Skin epidermis (tissue), 12 donors: ENCODE measurements around the gene RBM20.
A peak's percentile ranks its signal among the peaks of the same experiment; 100 is the strongest.

Experiments used
- H3K27ac ChIP-seq, 21 experiments: fragments of 200-600 bp; sonication (generic) in 11 of 21; one replicate each; pipeline ENCODE4 v1.5.0; 2020; ENCODE audit warnings: mild to moderate bottlenecking in 3 of 21, inconsistent platforms in 2 of 21, moderate library complexity in 2 of 21
- H3K4me3 ChIP-seq, 7 experiments: fragments of 200-600 bp; sonication (generic) in 2 of 7; one replicate each; pipeline ENCODE4 v1.5.0; 2020; ENCODE audit warnings: inconsistent platforms in 2 of 7, mild to moderate bottlenecking in 2 of 7, moderate library complexity in 1 of 7

The RBM20 gene

DNA sequence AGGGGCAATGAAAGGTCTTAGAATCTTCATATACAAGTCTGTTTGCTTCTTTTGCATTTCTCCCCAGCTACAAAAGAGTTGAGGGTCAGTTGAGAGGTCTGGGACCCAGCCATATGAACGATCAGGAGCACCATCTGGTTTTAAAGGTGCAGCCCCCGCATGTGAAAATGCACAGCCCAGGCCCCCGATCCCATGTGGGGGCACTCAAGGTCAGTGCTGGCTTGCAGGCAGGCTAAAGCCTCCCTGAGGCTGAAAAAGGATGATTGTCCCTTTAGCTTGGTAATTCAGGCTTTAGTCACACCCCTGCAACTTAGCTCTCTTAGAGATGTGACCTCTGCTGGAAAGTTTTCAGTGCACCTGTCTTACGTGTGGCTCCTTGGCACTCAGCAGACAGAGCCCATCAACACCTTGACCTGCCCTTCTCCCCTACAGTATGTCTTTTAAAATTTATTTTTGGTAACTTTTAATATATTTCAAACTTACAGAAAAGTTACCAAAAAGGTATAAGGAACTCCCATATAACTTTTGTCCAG is 147.5 kb downstream of the RBM20 start:
- Histone ChIP-seq H3K4me3 (no peak overlapping the region), H3K27ac (no peak overlapping the region)

DNA sequence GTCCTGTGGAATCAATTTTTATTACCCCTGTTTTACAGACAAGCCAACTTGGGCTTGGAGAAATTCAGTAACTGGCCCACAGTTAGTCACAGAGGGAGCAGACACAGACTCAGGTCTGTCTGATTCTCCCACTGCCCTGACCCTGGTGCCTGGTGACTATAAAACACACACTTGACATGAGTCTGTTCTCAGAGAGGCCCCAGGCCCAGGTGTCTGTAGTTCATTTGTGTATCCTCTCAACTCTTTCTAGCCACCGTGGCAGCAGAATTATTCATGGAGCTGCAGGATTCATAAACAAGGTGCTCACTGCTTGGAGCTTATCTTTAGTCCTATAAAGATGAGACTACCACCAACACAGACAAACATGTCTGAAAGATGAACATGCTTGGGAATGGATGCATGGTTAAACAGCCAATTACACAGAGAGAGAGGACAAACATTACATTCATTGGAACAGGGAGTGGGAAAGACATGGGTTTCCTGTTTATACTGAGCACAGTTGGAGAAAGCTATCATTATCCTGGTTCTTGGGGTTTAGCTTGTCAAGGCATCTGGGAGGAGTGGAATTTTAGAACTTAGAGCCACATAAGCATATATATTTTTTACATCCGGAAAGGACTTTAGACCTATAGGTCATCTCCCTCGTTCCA is 148.5 kb downstream of the RBM20 start:
- Histone ChIP-seq H3K4me3 (no peak overlapping the region), H3K27ac (no peak overlapping the region)

DNA sequence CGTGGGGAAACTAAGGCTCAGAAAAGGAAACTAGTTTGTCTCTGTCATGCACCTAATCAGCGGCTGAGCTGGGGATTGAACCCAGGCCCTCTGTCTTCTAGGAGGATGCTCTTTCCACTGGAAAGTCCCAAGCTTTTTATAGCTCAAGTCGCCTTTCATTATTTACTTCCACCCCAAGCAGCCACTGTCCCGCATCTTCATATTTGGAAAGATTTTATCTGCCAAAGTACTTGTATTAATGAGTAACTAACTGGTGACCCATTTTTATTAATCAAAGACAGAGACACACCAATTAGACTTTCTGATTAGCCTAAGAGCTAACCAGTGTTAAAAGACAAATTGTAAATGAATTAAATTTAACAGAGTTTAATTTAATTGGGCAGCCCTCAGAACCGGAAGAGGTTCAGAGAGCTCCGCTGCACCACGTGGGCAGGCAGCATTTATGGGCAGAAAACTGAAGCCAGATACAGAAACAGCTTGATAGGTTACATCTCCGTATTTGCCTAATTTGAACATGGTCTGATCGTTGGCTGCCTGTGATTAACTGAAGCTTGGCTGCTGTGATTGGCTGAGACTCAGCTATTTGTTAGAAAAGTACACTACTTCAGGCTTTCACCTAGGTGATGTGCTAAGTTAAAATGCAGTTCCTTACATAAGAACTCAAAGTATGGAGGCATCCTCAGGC is 149.1 kb downstream of the RBM20 start:
- Histone ChIP-seq H3K27ac (no peak overlapping the region), H3K4me3 (no peak overlapping the region)

DNA sequence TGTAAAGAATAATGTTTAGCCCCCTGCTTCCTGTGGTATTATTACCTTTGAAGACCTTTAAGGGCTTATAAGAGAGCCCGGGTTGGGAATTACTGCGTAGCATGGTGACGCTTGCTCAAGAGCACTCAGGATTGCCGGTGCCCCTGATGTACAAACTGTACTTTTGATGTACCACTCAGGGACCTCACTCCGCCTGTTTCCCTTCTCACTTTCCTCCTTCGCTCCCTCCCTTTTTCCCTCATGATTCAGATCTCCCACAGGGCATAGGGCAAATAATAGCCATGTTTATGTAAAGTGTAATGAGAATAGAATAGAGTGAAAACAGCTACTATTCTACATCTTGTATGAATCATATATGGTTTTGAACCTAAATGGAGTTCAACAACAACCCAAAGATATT is 149.8 kb downstream of the RBM20 start:
- no peak overlapping the region for H3K4me3 ChIP-seq
- H3K27ac ChIP-seq = no peak overlapping the region

DNA sequence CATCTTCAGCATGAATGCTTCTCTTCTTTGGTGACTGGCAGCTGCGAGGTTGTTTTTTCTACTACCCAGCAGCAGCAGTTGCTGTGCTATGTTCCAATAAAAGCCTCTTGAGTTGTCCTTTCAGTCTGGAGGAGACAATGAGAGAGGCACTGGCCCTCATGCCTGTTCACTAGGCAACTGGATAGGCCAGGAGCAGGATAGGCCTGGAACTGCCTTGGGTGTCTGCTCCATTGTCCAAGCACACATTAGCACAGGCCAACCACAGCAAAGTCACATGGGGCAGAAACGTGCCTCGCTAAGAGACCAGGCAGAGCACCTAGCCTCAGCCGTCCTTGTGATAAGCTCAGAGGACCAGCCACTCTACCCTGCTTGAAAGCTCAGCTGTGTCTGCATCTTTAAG is 150.7 kb downstream of the RBM20 start:
- peak overlapping the region in 3 of 21 experiments; percentile 24 to 37 (median 25) for H3K27ac ChIP-seq
- no peak overlapping the region for H3K4me3 ChIP-seq

DNA sequence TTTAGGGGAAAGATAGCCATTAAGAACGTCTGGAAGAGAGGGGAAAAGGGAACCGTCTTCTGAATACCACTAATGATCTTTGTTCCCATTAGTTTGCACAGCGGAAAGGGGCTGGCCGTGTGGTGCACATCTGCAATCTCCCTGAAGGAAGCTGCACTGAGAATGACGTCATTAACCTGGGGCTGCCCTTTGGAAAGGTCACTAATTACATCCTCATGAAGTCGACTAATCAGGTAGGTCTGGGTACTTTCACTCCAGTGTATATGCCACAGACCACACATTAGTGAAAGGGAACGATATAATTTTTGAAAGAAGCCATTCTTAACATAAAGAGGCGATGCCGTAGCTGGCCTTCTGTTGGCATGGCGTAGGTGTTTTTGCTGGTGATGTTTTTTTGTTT is 153.3 kb downstream of the RBM20 start:
- Histone ChIP-seq H3K4me3 (no peak overlapping the region), H3K27ac (no peak overlapping the region)

DNA sequence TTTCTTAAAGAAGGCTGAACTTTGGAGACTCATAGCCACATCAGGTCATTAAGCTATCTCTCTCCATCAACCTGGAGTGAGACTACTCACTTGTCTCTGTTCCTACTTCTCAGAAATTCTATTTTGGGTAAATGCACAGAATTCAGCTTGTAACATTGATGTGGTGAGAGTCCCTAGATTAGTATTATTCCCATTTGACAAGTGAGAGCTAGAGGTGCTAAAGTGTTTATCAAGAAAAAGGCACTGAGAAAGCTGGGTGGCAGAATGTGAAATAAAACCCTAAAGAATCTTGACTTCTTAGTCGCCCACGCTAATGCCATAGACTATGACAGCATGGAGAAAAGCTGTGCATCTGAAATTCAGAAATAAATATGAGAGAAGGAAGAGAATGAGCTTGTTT is 154.2 kb downstream of the RBM20 start:
- Histone ChIP-seq H3K4me3 (no peak overlapping the region), H3K27ac (no peak overlapping the region)

DNA sequence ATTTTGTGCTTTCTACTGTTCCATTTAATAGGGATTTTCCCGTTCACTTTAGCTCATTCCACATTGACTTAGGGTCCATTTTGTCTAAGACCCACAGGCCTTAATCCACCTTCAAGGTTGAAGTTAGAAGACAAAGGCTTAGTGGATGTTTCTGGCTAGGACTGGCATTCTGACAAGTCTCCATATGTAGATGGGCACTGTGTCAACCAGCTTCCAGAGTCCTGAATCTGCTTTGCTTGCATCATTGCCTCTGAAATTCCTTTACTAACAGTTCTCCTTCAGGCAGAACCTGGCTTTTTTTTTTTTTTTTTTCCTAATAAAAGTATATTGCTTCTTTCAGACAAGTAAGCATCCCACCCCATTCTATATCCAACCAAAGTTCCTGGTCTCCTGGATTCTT is 158.0 kb downstream of the RBM20 start:
- peak overlapping the region in 12 of 21 experiments; percentile 9 to 73 (median 42) for H3K27ac ChIP-seq
- H3K4me3 ChIP-seq = no peak overlapping the region

DNA sequence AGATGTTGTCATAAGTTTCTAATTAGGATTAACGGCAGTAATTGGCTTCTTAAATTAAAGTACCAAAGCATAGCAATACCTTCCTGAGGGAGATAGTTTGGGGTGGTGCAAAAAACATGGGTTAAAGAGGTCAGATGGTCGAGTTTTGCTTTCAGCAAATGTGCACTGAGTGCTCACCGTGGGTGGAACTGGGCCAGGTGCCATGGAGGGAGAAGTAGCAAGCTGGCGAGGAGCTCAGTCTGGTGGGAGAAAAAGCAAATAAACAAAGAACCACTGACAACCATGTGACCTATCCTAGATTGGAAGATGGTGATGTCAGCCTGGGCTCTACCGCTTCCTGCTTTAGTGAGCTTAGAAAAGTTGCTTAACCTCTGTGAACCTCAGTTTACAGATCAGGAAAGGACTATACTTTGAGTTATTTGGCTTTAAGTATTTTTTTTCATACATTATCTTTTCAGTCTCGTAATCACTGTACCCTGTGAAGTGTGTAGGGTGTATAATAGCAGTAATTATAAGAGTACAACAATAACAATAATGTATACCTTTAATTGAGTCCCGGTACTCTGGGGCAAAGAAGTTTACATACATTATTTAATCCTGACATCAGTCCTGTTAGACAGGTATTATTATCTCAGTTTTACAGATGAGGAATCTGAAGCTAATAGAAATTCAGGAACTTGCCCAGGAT is 158.6 kb downstream of the RBM20 start:
- Histone ChIP-seq H3K27ac (peak overlapping the region in 16 of 21 experiments; percentile 9 to 73 (median 41)), H3K4me3 (no peak overlapping the region)

DNA sequence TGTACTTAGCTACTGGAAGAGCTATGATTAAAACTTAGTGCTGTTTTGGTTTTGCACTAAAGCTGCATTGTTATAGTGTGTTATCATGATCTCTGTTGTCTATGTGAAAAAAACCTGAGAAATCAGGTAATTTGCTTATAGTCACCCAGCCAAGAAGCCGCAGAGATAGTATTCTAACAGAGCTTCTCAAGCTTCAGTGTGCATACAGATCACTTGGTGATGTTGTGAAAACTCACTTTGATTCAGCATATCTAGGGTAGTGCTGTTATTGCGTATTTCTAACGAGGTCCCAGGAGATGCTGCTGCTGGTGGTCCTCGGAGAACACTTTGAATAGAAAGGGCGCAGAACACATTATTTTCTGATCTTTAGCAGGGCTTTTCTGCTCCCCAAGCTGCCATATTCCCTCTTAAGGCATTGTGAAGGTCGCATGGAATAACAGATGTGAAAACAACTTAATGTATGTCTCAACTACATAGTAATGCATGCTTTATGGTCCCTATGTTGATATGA is 159.2 kb downstream of the RBM20 start:
- no peak overlapping the region for H3K4me3 ChIP-seq

DNA sequence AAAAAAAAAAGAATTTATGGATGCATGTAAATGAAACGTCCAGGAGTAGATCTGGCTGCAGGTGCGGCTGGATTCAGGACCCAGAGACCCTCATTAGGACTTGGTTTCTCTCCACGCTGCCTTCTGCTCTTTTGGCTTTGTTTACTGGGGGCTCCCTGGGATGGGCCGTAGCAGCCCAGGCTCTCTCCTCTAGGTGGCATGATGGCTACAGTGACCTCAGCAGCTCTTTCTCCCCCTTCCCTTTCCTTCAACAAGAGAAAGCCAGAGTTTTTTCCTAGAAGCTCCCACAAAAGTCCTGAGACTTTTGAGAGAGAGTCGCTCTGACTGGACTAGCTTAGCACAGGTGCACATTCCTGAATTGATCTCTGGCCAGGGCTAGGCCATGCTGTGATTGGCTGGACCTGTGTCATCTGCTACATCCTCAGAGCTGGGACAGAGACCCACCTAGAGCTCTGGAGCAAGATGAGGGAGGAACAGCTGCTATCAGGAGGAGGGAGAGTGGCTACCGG is 159.7 kb downstream of the RBM20 start:
- no peak overlapping the region for H3K4me3 ChIP-seq
- H3K27ac ChIP-seq = peak overlapping the region in 7 of 21 experiments; percentile 0 to 42 (median 30)

More for the DNA sequence above, 159.2 kb downstream of the RBM20 start:
- peak overlapping the region in 13 of 21 experiments; percentile 9 to 73 (median 40) for H3K27ac ChIP-seq

DNA sequence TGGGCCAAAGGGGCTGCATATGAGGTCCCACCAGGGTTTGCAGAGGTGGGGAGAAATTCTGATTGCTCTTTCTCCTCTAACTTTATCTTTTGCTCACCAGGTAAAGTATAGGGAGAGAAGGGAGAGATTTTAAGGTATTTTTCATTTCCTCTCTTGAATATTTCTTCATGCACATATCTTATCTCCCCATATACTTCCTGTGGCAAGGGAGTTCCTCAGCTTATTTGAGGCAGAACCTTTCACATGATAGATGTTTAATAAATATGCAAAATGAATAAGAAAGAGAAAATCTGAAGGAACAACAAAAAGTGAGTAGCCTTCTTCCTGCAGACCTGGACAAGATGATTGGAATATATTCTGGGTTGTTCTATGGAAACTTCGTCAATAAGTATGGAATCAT is 160.2 kb downstream of the RBM20 start:
- no peak overlapping the region for H3K4me3 ChIP-seq
- peak overlapping the region in 7 of 21 experiments; percentile 0 to 38 (median 30) for H3K27ac ChIP-seq

DNA sequence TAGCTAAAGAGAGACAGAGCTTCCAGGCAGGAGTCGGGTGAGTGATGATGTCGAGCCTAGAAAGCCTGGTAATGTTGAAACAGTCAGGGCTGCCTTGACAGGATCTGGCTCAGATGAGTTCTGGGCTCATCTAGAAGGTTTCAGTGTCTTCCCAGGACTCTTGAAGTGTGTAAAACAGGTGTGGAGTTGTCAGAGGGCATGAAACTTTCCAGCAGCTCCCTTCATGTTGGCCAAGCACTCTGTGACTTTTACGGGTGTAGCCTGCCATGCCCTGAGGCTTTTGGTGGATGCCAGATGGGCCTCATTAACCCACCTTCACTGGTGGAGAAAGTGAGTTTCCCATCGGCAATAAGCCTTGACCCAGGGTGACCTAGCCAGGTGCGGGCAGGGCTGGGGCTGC is 161.2 kb downstream of the RBM20 start:
- Histone ChIP-seq H3K27ac (peak overlapping the region in 4 of 21 experiments; percentile 11 to 45 (median 26)), H3K4me3 (no peak overlapping the region)

DNA sequence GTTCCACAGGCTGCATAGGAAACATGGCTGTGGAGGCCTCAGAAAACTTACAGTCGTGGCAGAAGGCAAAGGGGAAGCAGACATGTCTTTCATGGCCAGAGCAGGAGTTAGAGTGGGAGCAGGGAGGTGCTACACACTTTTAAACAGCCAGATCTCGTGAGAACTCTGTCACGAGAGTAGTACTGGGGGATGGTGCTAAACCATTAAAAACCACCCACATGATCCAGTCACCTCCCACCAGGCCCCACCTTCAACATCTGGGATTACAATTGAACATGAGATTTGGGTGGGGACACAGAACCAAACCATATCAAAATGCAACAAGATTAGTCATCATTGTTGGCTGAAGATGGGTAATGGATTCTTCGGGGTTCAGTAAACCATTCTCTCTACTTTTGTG is 162.2 kb downstream of the RBM20 start:
- Histone ChIP-seq H3K4me3 (no peak overlapping the region), H3K27ac (no peak overlapping the region)

DNA sequence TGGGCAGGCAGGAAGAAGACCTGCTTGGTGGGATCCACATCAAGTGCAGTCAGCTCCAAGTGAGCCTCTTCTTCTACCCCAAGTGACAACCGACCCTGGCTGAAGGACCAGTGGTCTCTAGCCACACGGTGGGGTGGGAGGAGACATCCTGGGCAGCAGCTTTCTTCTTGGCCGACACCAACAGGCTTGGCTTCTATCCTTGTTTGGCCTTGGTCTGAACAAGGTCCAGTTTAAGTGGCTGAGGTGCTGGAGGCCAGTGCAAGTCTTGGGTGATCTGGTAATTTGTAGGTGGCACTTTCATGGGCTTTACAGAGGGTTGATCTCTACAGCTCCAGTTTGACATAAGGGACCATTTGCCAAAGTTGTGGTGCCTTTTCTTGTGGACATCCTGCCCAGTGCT is 164.0 kb downstream of the RBM20 start:
- Histone ChIP-seq H3K27ac (no peak overlapping the region), H3K4me3 (no peak overlapping the region)

DNA sequence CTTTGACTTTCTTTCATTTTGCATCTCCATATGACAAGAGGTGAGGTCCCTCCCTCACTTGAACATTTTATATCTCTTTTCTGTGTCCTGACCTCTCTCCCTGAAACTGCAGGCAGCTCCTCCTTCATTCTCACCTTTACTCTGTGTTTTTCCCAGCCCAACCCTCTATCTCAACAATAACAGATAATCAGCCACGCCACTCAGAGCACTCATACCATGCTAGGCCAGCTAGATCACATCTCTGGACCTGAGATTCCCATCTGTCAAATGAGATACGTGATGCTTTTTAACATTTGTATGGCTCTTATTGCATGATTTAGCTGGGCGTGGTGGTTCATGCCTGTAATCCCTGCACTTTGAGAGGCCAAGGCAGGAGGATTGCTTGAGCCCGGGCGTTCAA is 164.5 kb downstream of the RBM20 start:
- H3K4me3 ChIP-seq = no peak overlapping the region
- H3K27ac ChIP-seq = no peak overlapping the region

DNA sequence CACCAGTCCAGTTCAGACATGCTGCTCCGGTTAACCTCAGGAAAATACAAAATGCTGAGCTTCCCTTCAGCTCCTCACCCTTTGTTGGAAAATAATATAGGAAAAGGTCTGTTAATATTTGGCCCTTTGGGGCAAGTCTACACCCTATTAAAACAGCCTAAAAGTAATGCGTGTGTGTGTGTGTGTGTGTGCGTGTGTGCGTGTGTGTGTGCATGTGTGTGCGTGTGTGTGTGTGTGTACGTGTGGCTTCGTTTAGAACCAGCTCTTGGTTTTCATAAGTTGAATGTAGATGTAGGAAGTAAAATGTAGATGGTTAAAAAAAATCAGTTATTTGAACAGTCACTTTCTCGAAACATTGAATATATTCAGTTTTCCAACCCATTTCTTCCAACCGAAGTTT is 166.5 kb downstream of the RBM20 start:
- Histone ChIP-seq H3K4me3 (no peak overlapping the region), H3K27ac (no peak overlapping the region)

DNA sequence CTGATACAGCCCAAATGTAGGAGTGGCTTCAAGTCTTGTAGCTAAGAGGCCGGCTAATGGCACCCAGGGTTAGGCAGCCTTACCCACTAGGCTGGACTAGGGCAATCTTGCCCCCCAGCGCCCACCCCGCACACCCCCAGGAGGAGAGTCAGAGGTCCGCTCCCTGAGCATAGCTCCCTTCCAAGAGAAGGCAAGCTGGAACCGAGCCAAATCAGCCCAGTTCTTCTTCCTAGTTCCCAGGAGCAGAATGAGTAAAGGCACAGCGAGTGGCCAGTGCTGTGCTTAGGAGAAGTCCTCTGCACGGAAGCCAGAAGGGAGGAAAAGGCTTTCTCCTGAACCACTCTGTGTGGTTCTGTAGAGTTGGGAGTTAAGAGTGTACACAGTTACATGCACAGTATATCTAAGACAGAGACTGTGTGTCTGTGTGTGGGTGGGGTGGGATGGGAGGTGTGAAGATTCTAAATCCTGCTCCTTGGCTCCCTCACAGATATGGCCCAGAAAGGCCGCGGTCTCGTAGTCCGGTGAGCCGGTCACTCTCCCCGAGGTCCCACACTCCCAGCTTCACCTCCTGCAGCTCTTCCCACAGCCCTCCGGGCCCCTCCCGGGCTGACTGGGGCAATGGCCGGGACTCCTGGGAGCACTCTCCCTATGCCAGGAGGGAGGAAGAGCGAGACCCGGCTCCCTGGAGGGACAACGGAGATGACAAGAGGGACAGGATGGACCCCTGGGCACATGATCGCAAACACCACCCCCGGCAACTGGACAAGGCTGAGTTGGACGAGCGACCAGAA is 167.8 kb downstream of the RBM20 start:
- Histone ChIP-seq H3K27ac (no peak overlapping the region), H3K4me3 (no peak overlapping the region)

DNA sequence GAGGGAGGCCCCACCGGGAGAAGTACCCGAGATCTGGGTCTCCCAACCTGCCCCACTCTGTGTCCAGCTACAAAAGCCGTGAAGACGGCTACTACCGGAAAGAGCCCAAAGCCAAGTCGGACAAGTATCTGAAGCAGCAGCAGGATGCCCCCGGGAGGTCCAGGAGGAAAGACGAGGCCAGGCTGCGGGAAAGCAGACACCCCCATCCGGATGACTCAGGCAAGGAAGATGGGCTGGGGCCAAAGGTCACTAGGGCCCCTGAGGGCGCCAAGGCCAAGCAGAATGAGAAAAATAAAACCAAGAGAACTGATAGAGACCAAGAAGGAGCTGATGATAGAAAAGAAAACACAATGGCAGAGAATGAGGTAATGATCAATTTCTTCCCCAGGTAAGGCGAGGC is 168.4 kb downstream of the RBM20 start:
- H3K4me3 ChIP-seq = no peak overlapping the region
- H3K27ac ChIP-seq = no peak overlapping the region
